Endothelial cell of umbilical vein (primary cell): ENCODE measurements around the gene CANT1. TPM values are rescaled to one million over a fixed set of nuclear protein-coding genes. Genes with fewer than 3 reads are reported as not detected.

Source experiments
- BruUV-seq: library from RNA; stranded (reverse); fragments of 400-500 nt; replicated peaks from 2 replicates; lab custom pipeline; 2021; lab: Mats Ljungman, UMichigan
- CTCF ChIA-PET: fragments of 300-600, 350-600 bp; sonication (Branson Sonifier 250); formaldehyde crosslinking; loops from one replicate; lab custom pipeline; 2021; ENCODE audit warnings: antibody characterized with exemption, inconsistent platforms; lab: Charles Lee
- POLR2A ChIA-PET: fragments of 300-600, 350-600 bp; sonication (Branson Sonifier 250); formaldehyde crosslinking; loops from one replicate; lab custom pipeline; 2021; ENCODE audit warnings: antibody characterized with exemption, inconsistent platforms; lab: Charles Lee
- DNase-seq: peaks from one replicate; pipeline ENCODE4 v3.0.0-alpha.2; 2011; ENCODE audit warnings: low read depth, low spot score
- FAIRE-seq: peaks from 2 replicates; lab custom pipeline; 2011; peaks lifted over from hg19 to GRCh38; lab: Jason Lieb, UNC
- H2AFZ ChIP-seq: 2 replicates; pipeline ENCODE4 v1.6.0; 2012; ENCODE audit warnings: low read depth, low read length, control low read depth, inconsistent platforms
- H3K27ac ChIP-seq: 2 replicates; pipeline ENCODE4 v1.5.1; 2011; ENCODE audit warnings: low read depth, mild to moderate bottlenecking, control low read depth, low read length, moderate library complexity; ENCODE audit not compliant: insufficient read depth
- H3K27me3 ChIP-seq, 2 experiments: 2 replicates each; pipeline versions ENCODE4 v1.6.0 to v1.6.1; 2011; ENCODE audit warnings: low read length in 2 of 2, mixed read lengths in 1 of 2; ENCODE audit not compliant: control insufficient read depth in 2 of 2, insufficient read depth in 2 of 2
- H3K36me3 ChIP-seq, 2 experiments: 2 replicates in 1 of 2; 3 replicates in 1 of 2; pipeline ENCODE4 v1.5.1; 2011; ENCODE audit warnings: low read length in 2 of 2, mild to moderate bottlenecking in 1 of 2, moderate library complexity in 1 of 2; ENCODE audit not compliant: control insufficient read depth in 2 of 2, insufficient read depth in 2 of 2; ENCODE audit errors: extremely low read depth in 1 of 2
- H3K4me1 ChIP-seq: 3 replicates; pipeline ENCODE4 v1.5.1; 2011; ENCODE audit warnings: mild to moderate bottlenecking, low read length; ENCODE audit not compliant: control insufficient read depth, insufficient read depth; ENCODE audit errors: extremely low read depth
- H3K4me2 ChIP-seq: 2 replicates; pipeline ENCODE4 v1.6.1; 2011; ENCODE audit warnings: low read length, control low read depth, mixed read lengths; ENCODE audit not compliant: insufficient read depth
- H3K4me3 ChIP-seq, 3 experiments: fragments of 200-600 bp in 1 of 3; sonication (generic), shearing (Covaris generic) in 1 of 3; replicated peaks in 1 of 3; 2 replicates each; pipeline ENCODE4 v1.5.1; 2011 to 2016; ENCODE audit warnings: control low read depth in 3 of 3, low read length in 3 of 3, mild to moderate bottlenecking in 2 of 3, inconsistent platforms in 1 of 3, low read depth in 1 of 3, moderate library complexity in 1 of 3; ENCODE audit not compliant: insufficient read depth in 1 of 3
- H3K79me2 ChIP-seq: 2 replicates; pipeline ENCODE4 v1.6.0; 2012; ENCODE audit warnings: low read length, inconsistent platforms; ENCODE audit not compliant: control insufficient read depth, insufficient read depth
- H3K9ac ChIP-seq: replicated peaks from 2 replicates; pipeline ENCODE3; 2011; ENCODE audit warnings: low read length, control low read depth; ENCODE audit not compliant: insufficient read depth; ENCODE audit errors: extremely low read depth
- H3K9me1 ChIP-seq: replicated peaks from 3 replicates; pipeline ENCODE4 v1.6.0; 2011; ENCODE audit warnings: mild to moderate bottlenecking, low read length; ENCODE audit not compliant: control insufficient read depth, insufficient read depth; ENCODE audit errors: extremely low read depth
- H3K9me3 ChIP-seq: replicated peaks from 2 replicates; pipeline ENCODE4 v1.5.1; 2012; ENCODE audit warnings: low read length, inconsistent platforms; ENCODE audit not compliant: control insufficient read depth, insufficient read depth
- H4K20me1 ChIP-seq: replicated peaks from 2 replicates; pipeline ENCODE3; 2011; ENCODE audit warnings: mild to moderate bottlenecking, low read length; ENCODE audit not compliant: control insufficient read depth, insufficient read depth; ENCODE audit errors: extremely low read depth
- EZH2 ChIP-seq: IDR thresholded peaks from 2 replicates; pipeline ENCODE4 v1.6.1; 2012; ENCODE audit warnings: borderline replicate concordance, low read depth, mild to moderate bottlenecking, moderate library complexity, low read length, inconsistent platforms; ENCODE audit not compliant: severe bottlenecking
- FOS ChIP-seq: IDR thresholded peaks from 2 replicates; pipeline ENCODE4 v1.6.1; 2011; ENCODE audit warnings: mild to moderate bottlenecking, low read length, moderate library complexity, borderline replicate concordance; ENCODE audit not compliant: insufficient read depth
- GATA2 ChIP-seq: IDR thresholded peaks from 2 replicates; pipeline ENCODE4 v1.7.0; 2011; ENCODE audit warnings: low read depth, mild to moderate bottlenecking, moderate library complexity, mixed read lengths, low read length; ENCODE audit not compliant: insufficient read length, insufficient read depth
- JUN ChIP-seq: IDR thresholded peaks from 2 replicates; pipeline ENCODE4 v1.6.1; 2011; ENCODE audit warnings: borderline replicate concordance, low read depth; ENCODE audit not compliant: insufficient read length, insufficient read depth
- MYC ChIP-seq: IDR thresholded peaks from one replicate; pipeline ENCODE4 v1.6.1; 2011; ENCODE audit warnings: mild to moderate bottlenecking, low read depth, low read length
- POLR2A ChIP-seq: IDR thresholded peaks from 2 replicates; pipeline ENCODE4 v1.6.1; 2012; ENCODE audit warnings: low read depth, mild to moderate bottlenecking, control low read depth, low read length
- POLR2AphosphoS5 ChIP-seq: IDR thresholded peaks from 2 replicates; pipeline ENCODE4 v1.6.1; 2012; ENCODE audit warnings: low read depth, mild to moderate bottlenecking, control low read depth, low read length, moderate library complexity; ENCODE audit not compliant: insufficient read depth
- dilution Hi-C: fragments of 300-500 bp; cut with MboI; formaldehyde crosslinking; loops from one replicate; pipeline ENCODE4 v1.15.0; 2019; ENCODE audit warnings: low sequenced_read_pairs; ENCODE audit not compliant: extremely low pct_ligation_motif_present
- intact Hi-C: fragments of 100-400 bp; cut with micrococcal nuclease; formaldehyde crosslinking; loops from one replicate; pipeline ENCODE4 v1.10.0; 2022
- polyA plus RNA-seq, 4 experiments: library from polyadenylated mRNA; depleted of rRNA in 3 of 4; stranded (reverse) in 3 of 4; unstranded in 1 of 4; fragments of >200 nt; gene quantifications; 2 replicates each; pipeline versions ENCODE4 v1.2.1 to v1.2.3, GENCODE V29; 2011 to 2012; ENCODE audit warnings: missing spikeins in 1 of 4
- total RNA-seq: library from RNA; stranded (reverse); gene quantifications from 2 replicates; pipeline ENCODE4 v1.2.3, GENCODE V29; 2021
- TF ChIP-seq, protein P1 (sequence below): IDR thresholded peaks from 2 replicates; pipeline ENCODE4 v1.6.1; 2011; ENCODE audit not compliant: insufficient read depth, insufficient read length
- TF ChIP-seq, protein P2 (sequence below), 2 donors: IDR thresholded peaks; 1 replicate in 1 of 2; 2 replicates in 1 of 2; pipeline ENCODE4 v1.5.1; 2011; ENCODE audit warnings: low read length in 2 of 2, mild to moderate bottlenecking in 2 of 2, moderate library complexity in 2 of 2, control low read depth in 1 of 2, inconsistent platforms in 1 of 2, low read depth in 1 of 2; ENCODE audit not compliant: insufficient read depth in 1 of 2; ENCODE audit errors: extremely low read depth in 1 of 2

Gene CANT1
- total and polyA plus RNA-seq, 2 donors (not counting 3 experiments of a cell fraction or from before 2014, with no cell fraction given), result 85.0 to 93.6 TPM

- FAIRE-seq, result peak; percentile 26
- dilution Hi-C loops, result no loop called here
- ChIA-PET CTCF (no interaction called here), POLR2A (no interaction called here)
- H3K27ac ChIP-seq, result no peak overlapping the region
- no peak for TF ChIP-seq FOS
- TF ChIP-seq EZH2, result no peak
- TF ChIP-seq, protein P1, sequence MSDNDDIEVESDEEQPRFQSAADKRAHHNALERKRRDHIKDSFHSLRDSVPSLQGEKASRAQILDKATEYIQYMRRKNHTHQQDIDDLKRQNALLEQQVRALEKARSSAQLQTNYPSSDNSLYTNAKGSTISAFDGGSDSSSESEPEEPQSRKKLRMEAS, result no peak
- no peak for TF ChIP-seq JUN
- TF ChIP-seq, protein P2, sequence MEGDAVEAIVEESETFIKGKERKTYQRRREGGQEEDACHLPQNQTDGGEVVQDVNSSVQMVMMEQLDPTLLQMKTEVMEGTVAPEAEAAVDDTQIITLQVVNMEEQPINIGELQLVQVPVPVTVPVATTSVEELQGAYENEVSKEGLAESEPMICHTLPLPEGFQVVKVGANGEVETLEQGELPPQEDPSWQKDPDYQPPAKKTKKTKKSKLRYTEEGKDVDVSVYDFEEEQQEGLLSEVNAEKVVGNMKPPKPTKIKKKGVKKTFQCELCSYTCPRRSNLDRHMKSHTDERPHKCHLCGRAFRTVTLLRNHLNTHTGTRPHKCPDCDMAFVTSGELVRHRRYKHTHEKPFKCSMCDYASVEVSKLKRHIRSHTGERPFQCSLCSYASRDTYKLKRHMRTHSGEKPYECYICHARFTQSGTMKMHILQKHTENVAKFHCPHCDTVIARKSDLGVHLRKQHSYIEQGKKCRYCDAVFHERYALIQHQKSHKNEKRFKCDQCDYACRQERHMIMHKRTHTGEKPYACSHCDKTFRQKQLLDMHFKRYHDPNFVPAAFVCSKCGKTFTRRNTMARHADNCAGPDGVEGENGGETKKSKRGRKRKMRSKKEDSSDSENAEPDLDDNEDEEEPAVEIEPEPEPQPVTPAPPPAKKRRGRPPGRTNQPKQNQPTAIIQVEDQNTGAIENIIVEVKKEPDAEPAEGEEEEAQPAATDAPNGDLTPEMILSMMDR (IDR thresholded peaks at IDR 0.05; ENCODE audit: extremely low read depth in 1 of 2, insufficient read depth in 1 of 2, low read depth in 1 of 2, low read length in 2 of 2), result no peak
- TF ChIP-seq GATA2, result no peak
- no peak for TF ChIP-seq POLR2A
- no peak for TF ChIP-seq POLR2AphosphoS5
- TF ChIP-seq MYC, result no peak
- H4K20me1 ChIP-seq, result no peaks in the 10 kb centered on the region
- DNase-seq, result no peak
- H2AFZ ChIP-seq, result no peak overlapping the region
- peaks cover 11% of the 10 kb centered on the region for H3K4me1 ChIP-seq
- H3K9ac ChIP-seq, result no peak overlapping the region
- no peaks in the 10 kb centered on the region for H3K9me3 ChIP-seq
- intact Hi-C loops, result no loop called here
- H3K9me1 ChIP-seq, result no peaks in the 10 kb centered on the region
- H3K4me2 ChIP-seq, result no peak overlapping the region
- H3K79me2 ChIP-seq, result peaks cover 64% of the 10 kb centered on the region
- BruUV-seq, result no TSS peak
- no peaks in the 10 kb centered on the region for H3K27me3 ChIP-seq
- H3K36me3 ChIP-seq, result peaks cover 9 to 38% of the 10 kb centered on the region in 2 experiments
- no peak overlapping the region for H3K4me3 ChIP-seq
These were observed 11.7 kb downstream of the CANT1 start for GRCh38 chr17:78997881-78998280.
